ENCODE results near the gene SHTN1.

SHTN1 gene

DNA sequence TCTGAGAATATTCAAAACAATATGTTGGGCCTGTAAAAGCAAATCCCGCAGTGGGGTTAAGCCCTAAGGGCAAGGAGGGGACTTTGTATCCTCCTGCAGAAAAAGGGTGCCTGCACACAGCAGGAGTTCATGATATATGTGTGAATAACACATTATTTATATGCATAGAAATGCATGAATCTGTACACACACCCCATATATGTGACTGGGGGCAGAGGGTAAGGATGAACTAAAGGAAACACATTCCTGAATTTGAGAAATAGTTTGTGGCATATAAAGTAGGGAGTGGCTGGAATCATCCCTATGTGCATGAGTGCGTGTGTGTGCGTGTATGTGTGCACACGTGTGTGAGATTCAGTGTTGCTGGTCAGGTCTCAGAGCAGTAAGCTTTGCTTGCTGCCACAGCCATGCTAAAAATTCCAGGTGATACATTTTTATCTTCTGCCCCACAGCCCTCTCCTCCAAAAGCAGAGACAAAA lies 136.8 kb downstream of the SHTN1 start:
- TF ChIP-seq TAF1 (IDR thresholded peaks at IDR 0.05; ENCODE audit: low read depth) (no peak), ZBTB7A (IDR thresholded peaks at IDR 0.05; ENCODE audit: low read depth) (no peak), NFIC (IDR thresholded peaks at IDR 0.05) (no peak)
- TF ChIP-seq, protein P1, sequence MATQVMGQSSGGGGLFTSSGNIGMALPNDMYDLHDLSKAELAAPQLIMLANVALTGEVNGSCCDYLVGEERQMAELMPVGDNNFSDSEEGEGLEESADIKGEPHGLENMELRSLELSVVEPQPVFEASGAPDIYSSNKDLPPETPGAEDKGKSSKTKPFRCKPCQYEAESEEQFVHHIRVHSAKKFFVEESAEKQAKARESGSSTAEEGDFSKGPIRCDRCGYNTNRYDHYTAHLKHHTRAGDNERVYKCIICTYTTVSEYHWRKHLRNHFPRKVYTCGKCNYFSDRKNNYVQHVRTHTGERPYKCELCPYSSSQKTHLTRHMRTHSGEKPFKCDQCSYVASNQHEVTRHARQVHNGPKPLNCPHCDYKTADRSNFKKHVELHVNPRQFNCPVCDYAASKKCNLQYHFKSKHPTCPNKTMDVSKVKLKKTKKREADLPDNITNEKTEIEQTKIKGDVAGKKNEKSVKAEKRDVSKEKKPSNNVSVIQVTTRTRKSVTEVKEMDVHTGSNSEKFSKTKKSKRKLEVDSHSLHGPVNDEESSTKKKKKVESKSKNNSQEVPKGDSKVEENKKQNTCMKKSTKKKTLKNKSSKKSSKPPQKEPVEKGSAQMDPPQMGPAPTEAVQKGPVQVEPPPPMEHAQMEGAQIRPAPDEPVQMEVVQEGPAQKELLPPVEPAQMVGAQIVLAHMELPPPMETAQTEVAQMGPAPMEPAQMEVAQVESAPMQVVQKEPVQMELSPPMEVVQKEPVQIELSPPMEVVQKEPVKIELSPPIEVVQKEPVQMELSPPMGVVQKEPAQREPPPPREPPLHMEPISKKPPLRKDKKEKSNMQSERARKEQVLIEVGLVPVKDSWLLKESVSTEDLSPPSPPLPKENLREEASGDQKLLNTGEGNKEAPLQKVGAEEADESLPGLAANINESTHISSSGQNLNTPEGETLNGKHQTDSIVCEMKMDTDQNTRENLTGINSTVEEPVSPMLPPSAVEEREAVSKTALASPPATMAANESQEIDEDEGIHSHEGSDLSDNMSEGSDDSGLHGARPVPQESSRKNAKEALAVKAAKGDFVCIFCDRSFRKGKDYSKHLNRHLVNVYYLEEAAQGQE (IDR thresholded peaks at IDR 0.05; ENCODE audit: low read depth): no peak
- TF ChIP-seq, protein P2, sequence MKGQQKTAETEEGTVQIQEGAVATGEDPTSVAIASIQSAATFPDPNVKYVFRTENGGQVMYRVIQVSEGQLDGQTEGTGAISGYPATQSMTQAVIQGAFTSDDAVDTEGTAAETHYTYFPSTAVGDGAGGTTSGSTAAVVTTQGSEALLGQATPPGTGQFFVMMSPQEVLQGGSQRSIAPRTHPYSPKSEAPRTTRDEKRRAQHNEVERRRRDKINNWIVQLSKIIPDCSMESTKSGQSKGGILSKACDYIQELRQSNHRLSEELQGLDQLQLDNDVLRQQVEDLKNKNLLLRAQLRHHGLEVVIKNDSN (IDR thresholded peaks at IDR 0.05): no peak

DNA sequence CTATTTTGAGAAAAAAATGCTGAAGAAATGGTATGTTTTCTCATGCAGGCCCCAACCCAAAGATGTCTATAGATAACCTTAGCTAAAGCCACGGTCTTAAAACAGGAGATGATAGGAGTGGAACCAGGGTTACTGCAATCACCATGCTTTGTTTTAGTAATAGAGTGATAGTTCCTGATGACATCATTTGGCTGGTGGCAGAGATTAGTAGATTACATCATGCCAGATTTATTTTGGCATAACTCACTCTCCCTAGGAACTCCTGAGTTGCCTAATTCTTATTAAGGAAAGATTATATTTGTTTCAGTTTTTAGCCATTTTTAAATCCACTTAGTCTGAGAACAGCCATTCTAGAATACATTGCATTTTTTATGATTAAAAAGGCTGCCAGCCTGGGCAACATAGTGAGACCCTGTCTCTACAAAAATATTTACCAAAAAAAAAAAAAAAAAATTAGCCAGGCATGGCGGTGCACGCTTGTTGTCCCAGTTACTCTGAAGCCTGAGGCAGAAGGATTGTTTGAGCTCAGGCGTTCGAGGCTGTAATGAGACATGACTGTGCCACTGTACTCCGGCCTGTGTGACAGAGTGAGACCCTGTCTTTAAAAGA lies 137.9 kb downstream of the SHTN1 start:
- TF ChIP-seq YY1 (IDR thresholded peaks at IDR 0.05; ENCODE audit: low read depth) (no peak), TAF1 (IDR thresholded peaks at IDR 0.05; ENCODE audit: low read depth) (no peak), EGR1 (IDR thresholded peaks at IDR 0.05) (no peak), CEBPB (IDR thresholded peaks at IDR 0.05) (no peak), RAD21 (IDR thresholded peaks at IDR 0.05; ENCODE audit: low read depth) (no peak), EP300 (IDR thresholded peaks at IDR 0.05; ENCODE audit: borderline replicate concordance) (no peak), CREB1 (IDR thresholded peaks at IDR 0.05; ENCODE audit: low read depth) (no peak), TCF12 (IDR thresholded peaks at IDR 0.05; ENCODE audit: low read depth) (no peak), NFIC (IDR thresholded peaks at IDR 0.05) (no peak), TEAD4 (IDR thresholded peaks at IDR 0.05) (no peak), FOXM1 (IDR thresholded peaks at IDR 0.05; ENCODE audit: borderline replicate concordance, low read depth) (no peak), ZBTB7A (IDR thresholded peaks at IDR 0.05; ENCODE audit: low read depth) (no peak)
- TF ChIP-seq, protein P3, sequence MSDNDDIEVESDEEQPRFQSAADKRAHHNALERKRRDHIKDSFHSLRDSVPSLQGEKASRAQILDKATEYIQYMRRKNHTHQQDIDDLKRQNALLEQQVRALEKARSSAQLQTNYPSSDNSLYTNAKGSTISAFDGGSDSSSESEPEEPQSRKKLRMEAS (IDR thresholded peaks at IDR 0.05): no peak
- TF ChIP-seq, protein P1 (IDR thresholded peaks at IDR 0.05; ENCODE audit: low read depth): no peak
- TF ChIP-seq, protein P2 (IDR thresholded peaks at IDR 0.05): no peak

DNA sequence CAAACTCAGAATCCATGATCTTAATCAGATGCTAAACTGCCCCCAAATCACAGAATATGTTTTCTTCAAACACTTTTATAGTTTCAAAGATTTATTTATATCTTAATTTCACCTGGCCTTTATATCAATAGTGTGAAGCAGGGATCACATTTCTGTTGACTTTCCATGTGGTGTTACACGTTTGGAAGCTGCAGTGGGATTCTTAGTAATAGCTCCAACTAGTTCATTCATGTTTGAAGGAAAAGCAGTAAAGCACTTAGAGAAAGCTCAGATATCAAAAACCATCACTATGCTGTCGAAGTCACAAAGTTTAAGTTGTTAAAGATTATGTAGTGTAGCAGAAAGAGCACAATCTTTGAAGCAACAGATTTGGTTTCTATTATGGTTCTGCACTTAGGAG lies 138.9 kb downstream of the SHTN1 start:
- no peak for TF ChIP-seq EGR1 (IDR thresholded peaks at IDR 0.05)
- TF ChIP-seq EP300 (IDR thresholded peaks at IDR 0.05; ENCODE audit: borderline replicate concordance): no peak
- no peak for TF ChIP-seq CREB1 (IDR thresholded peaks at IDR 0.05; ENCODE audit: low read depth)
- TF ChIP-seq ZBTB7A (IDR thresholded peaks at IDR 0.05; ENCODE audit: low read depth): no peak
- no peak for TF ChIP-seq RAD21 (IDR thresholded peaks at IDR 0.05; ENCODE audit: low read depth)
- TF ChIP-seq, protein P3 (IDR thresholded peaks at IDR 0.05): no peak
- TF ChIP-seq, protein P2 (IDR thresholded peaks at IDR 0.05): no peak
- TF ChIP-seq FOXM1 (IDR thresholded peaks at IDR 0.05; ENCODE audit: borderline replicate concordance, low read depth): no peak
- TF ChIP-seq TCF12 (IDR thresholded peaks at IDR 0.05; ENCODE audit: low read depth): no peak
- no peak for TF ChIP-seq TAF1 (IDR thresholded peaks at IDR 0.05; ENCODE audit: low read depth)
- TF ChIP-seq, protein P1 (IDR thresholded peaks at IDR 0.05; ENCODE audit: low read depth): no peak
- TF ChIP-seq YY1 (IDR thresholded peaks at IDR 0.05; ENCODE audit: low read depth): no peak
- TF ChIP-seq TEAD4 (IDR thresholded peaks at IDR 0.05): no peak
- TF ChIP-seq CEBPB (IDR thresholded peaks at IDR 0.05): no peak
- no peak for TF ChIP-seq NFIC (IDR thresholded peaks at IDR 0.05)

DNA sequence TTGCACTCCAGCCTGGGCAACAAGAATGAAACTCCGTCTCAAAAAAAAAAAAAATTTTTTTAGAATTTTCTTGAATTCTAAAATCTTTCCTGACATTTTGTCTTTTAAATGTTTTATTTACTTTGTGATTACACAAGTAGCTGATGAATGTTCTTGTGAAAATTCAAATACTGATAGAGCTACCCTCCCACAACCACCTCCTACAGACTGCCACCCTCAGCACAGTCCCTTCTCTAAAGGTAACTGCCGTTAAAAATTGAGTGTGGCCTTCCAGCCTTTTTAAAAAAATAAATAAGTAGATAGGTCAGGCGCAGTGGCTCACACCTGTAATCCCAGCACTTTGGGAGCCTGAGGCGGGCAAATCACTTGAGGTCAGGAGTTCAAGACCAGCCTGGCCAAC lies 140.6 kb downstream of the SHTN1 start:
- TF ChIP-seq EP300 (IDR thresholded peaks at IDR 0.05; ENCODE audit: borderline replicate concordance) (no peak), FOXM1 (IDR thresholded peaks at IDR 0.05; ENCODE audit: borderline replicate concordance, low read depth) (no peak), CEBPB (IDR thresholded peaks at IDR 0.05) (no peak), EGR1 (IDR thresholded peaks at IDR 0.05) (no peak), TEAD4 (IDR thresholded peaks at IDR 0.05) (no peak), RAD21 (IDR thresholded peaks at IDR 0.05; ENCODE audit: low read depth) (no peak), NFIC (IDR thresholded peaks at IDR 0.05) (no peak), TCF12 (IDR thresholded peaks at IDR 0.05; ENCODE audit: low read depth) (no peak), TAF1 (IDR thresholded peaks at IDR 0.05; ENCODE audit: low read depth) (no peak), CREB1 (IDR thresholded peaks at IDR 0.05; ENCODE audit: low read depth) (no peak), ZBTB7A (IDR thresholded peaks at IDR 0.05; ENCODE audit: low read depth) (no peak), YY1 (IDR thresholded peaks at IDR 0.05; ENCODE audit: low read depth) (no peak)
- TF ChIP-seq, protein P3 (IDR thresholded peaks at IDR 0.05): no peak
- TF ChIP-seq, protein P2 (IDR thresholded peaks at IDR 0.05): no peak
- TF ChIP-seq, protein P1 (IDR thresholded peaks at IDR 0.05; ENCODE audit: low read depth): no peak
